ENCODE results near the gene TPSAB1.

TPSAB1 gene

DNA sequence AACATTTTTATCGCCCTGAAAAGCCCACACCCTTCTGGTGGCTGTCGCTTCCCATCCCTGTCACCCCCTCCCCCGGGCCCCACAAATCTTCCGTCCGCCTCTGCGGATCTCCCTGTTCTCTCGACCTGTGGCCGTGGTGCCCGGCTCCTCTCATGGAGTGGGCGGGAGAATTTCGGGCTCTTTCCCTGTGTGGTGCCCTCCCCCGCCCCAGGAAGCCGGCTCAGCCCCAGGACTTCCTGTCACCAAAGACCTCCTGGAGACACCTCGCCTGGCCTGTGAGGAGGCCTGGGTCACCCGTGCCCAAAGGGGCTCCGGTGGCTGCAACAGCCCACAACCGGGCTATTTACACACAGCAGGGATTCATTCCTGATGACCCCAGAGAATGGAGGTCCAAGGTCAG lies 42.8 kb downstream of the TPSAB1 start:
- TF ChIP-seq CTCF (IDR thresholded peaks at IDR 0.05), result no peak

GRCh38 chr16:1283996-1284616 lies 43.6 kb downstream of the TPSAB1 start:
- TF ChIP-seq CTCF (IDR thresholded peaks at IDR 0.05), result no peak

DNA sequence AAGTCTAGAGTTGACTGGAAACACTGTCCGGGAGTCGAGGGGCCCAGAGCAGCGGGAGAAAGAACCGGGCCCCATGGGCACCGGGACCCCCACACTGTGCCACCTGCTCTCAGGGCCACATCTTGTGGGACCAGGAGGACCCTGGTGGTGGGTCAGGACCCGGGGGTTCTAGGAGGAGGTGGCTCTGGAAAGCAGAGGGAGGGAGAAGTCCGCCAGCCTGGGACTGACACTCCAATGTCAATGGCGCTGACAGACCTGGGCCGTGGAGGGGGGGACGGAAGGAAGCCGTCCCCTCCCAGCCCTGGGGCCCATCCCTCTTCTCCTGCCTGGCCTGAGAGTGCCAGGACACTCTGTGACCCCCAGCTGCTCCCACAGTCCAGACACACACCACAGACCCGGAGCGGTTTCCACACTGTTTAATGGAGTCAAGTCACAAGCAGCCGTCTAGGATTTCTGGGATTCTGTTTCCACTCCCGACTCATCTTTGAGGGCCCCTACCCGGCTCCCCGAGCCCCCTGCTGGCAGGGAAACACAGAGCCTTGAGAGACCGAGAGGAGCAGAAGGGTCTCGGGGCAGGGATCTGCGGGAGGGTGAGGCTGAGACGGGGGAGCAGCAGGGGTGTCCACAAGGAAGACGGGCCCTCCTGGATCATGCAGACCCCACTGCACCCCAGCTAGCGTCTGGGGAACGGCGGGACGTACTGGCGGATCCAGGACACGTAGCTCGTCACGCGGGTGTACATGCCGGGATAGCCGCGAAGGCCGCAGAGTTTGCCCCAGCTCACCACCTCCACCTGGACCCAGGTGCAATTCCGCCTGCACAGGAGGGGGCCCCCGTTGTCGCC lies 45.4 kb downstream of the TPSAB1 start:
- TF ChIP-seq CTCF (IDR thresholded peaks at IDR 0.05), result no peak

GRCh38 chr16:1286513-1287094 lies 46.1 kb downstream of the TPSAB1 start:
- no peak for TF ChIP-seq CTCF (IDR thresholded peaks at IDR 0.05)

DNA sequence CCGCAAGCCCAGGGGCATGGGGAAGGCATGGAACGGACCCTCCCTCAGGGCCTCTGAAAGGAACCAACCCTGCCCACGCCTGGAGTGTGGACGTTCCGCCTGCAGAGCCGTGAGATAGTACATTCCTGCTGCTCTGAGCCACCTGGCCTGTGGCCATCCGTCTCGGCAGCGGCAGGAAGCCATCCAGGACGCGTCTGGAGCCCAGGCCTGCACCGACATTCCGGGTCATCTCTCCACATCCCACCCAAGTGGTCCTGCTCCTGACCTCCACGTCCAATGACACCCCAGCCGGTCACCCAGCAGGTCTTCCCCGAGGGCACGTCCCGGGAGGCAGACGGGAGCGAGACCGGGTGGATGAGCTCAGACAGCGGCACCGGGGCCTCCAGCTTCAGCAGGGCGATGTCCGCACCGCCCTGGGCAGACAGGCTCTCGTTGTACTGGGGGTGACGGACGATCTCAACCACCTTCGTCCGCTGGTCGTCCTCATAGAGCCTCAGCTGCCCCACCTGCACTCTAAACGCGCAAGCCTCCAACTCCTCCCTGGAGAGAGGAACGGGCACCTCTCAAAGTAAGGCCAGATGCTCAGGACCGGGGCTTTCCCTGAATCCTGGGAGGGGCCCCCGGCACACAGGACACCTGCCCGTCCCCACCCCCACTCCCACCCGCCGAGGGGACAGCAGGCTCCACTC lies 47.6 kb downstream of the TPSAB1 start:
- no peak for TF ChIP-seq CTCF (IDR thresholded peaks at IDR 0.05)

DNA sequence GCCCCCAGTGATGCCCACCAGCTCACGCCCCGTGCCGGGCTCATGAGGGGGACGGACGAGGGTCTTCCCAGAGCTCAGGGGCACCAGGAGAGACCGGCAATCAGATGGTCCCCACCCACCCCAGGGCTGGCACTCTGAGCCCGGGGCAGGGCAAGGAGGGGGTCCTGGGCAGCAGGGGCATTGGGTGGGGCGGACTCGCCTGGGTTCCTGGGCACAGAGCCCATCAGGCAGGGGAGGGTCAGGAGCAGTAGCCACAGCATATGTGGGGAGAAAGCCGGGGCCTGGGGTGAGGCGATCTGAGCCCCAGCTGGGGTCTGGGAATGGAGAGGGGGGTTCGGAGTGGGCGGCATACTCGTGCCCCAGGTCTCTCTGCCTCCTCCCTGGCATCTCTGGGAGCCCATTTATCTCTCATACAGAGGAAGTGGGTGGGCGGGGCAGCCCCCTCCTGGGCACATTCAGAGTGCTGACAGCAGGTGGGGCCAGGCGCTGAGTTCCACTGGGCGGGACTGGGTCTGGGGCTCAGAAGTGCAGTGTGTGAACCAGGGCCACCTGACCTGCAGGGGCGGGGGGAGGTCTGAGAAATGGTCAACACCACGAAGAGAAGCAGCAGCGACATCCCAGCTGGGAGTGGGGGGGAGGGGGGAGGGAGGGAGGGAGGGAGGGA lies 48.4 kb downstream of the TPSAB1 start:
- TF ChIP-seq CTCF (IDR thresholded peaks at IDR 0.05), result no peak

DNA sequence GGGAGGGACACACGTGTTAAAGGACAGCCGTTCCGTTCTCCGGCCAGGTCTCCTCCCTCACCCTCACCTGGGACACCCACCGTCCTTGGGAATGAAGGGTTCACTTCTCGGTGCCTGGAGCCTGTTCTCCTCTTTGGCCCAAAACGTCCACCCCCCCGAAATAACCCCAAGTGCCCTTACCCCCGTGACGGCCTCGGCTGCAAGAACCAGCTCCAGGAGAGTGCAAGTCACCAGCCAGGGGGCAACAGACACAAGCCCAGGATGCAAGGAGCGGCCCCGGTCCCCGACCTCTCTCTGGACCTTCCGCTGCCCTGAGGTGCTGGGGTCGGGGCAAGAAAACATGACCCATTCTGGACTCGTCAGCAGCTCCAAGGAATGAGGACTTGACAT lies 49.0 kb downstream of the TPSAB1 start:
- no peak for TF ChIP-seq CTCF (IDR thresholded peaks at IDR 0.05)

All from LNCAP (cell line).